Measurements from ENCODE around the gene SF3B1. TPM values are rescaled to one million over a fixed set of nuclear protein-coding genes. Genes with fewer than 3 reads are reported as not detected.
"Not testable (repeated sequence)": the region's sequence is repeated elsewhere in the genome, so short reads cannot be mapped to it uniquely, and the experiment has no call there.

SF3B1 gene
- total and polyA plus RNA-seq, 7 donors = 89.2 to 162 (median 136) TPM

GRCh38 chr2:197388866-197389587 lies 45.8 kb downstream of the SF3B1 start:
- H3K4me1 ChIP-seq = no peaks in the 10 kb centered on the region
- H3K27ac ChIP-seq = no peak overlapping the region
- 74 to 80% (median 77%) methylated on average over 5 of the region's 5 CpGs for WGBS, 3 donors
- peak in 1 of 4 donors; percentile 36 for ATAC-seq
- DNase-seq = no peak
- no peaks in the 10 kb centered on the region for H3K9me3 ChIP-seq
- peaks cover 0 to 38% of the 10 kb centered on the region in 2 donors for H3K36me3 ChIP-seq (ENCODE audit: insufficient read depth in 1 of 2, low read depth in 1 of 2)
- no peak overlapping the region for H3K4me3 ChIP-seq
- no peaks in the 10 kb centered on the region for H3K27me3 ChIP-seq (ENCODE audit: insufficient read depth in 3 of 3, low read length in 2 of 3)
- TF ChIP-seq CTCF (IDR thresholded peaks at IDR 0.05) = no peak
- intact Hi-C loops (cut with DNase I) = no loop called here

DNA sequence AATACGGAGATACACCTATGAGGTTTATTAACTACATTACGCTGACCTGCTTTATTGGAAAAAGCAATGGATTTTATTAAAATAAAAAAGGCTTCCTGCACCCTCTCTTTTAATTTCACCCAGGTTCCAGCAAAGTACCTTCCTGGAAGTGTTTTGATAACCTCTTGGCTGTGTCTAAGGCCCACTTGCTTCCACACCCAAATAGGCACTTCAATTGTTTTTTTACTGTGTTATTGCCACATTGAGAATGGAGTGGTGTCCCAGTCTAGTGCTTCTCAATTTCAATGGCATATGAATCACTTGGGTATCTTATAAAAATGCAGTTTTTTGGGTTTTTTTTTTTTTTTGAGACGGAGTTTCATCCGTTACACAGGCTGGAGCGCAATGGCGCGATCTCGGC lies 47.6 kb downstream of the SF3B1 start:
- H3K27me3 ChIP-seq (ENCODE audit: insufficient read depth in 3 of 3, low read length in 2 of 3) = no peaks in the 10 kb centered on the region
- H3K27ac ChIP-seq = no peak overlapping the region
- H3K9me3 ChIP-seq = no peaks in the 10 kb centered on the region
- peaks cover 0 to 20% of the 10 kb centered on the region in 2 donors for H3K36me3 ChIP-seq (ENCODE audit: insufficient read depth in 1 of 2, low read depth in 1 of 2)
- no peaks in the 10 kb centered on the region for H3K4me1 ChIP-seq
- 89 to 95% (median 95%) methylated on average over 8 of the region's 8 CpGs for WGBS, 3 donors
- intact Hi-C loops (cut with DNase I) = no loop called here
- TF ChIP-seq CTCF (IDR thresholded peaks at IDR 0.05) = no peak
- ATAC-seq = no peak
- H3K4me3 ChIP-seq = no peak overlapping the region
- no peak for DNase-seq

DNA sequence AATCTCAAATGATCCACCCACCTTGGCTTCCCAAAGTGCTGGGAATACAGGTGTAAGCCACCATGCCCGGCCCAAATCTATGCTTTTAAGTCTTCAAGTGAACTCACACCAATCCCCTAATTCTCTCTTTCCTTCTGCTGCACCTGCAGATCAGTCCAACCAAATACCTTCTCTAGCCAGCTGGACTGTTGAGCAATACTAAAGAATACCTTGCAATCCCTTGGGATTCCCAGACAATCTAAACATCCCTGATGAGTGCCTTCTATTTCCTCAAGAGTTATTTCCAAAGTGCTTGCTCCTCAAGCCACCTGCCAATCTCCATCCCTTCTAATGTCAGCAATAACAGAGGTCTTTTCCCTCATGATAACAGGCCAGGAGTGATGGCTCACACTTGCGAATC lies 48.6 kb downstream of the SF3B1 start:
- WGBS, 3 donors = 87 to 92% (median 88%) methylated on average over 2 of the region's 2 CpGs
- Histone ChIP-seq H3K4me1 (no peaks in the 10 kb centered on the region), H3K4me3 (no peak overlapping the region), H3K9me3 (no peaks in the 10 kb centered on the region), H3K27ac (no peak overlapping the region), H3K27me3 (ENCODE audit: insufficient read depth in 3 of 3, low read length in 2 of 3) (no peaks in the 10 kb centered on the region), H3K36me3 (ENCODE audit: insufficient read depth in 1 of 2, low read depth in 1 of 2) (peaks cover 0 to 10% of the 10 kb centered on the region in 2 donors)
- DNase-seq (no peak), ATAC-seq (no peak)
- intact Hi-C loops (cut with DNase I) = no loop called here
- TF ChIP-seq CTCF (IDR thresholded peaks at IDR 0.05) = no peak

DNA sequence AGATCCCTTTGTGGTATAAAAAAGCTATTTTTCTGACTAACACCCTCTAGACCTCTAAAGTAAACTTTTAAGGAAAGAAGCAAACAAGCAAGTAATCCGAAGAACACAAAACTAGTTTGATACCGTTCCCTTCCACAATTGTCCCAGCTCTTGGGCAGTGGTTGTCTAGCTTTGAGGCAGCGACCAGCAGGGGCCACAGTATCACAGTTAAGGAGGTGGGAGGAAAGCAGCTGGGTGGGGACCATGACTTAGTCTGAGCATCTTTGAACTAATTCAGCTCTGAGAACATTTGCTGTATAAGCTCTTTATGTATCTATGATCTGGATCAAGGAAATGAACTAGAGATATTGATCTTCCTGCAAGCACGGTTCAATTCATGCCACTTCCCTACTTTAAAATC lies 51.0 kb downstream of the SF3B1 start:
- H3K27ac ChIP-seq = no peak overlapping the region
- DNase-seq = no peak
- TF ChIP-seq CTCF (IDR thresholded peaks at IDR 0.05) = no peak
- 66 to 67% (median 66%) methylated on average over 4 of the region's 4 CpGs for WGBS, 3 donors
- H3K4me1 ChIP-seq = no peaks in the 10 kb centered on the region
- no peaks in the 10 kb centered on the region for H3K9me3 ChIP-seq
- H3K4me3 ChIP-seq = no peak overlapping the region
- intact Hi-C loops (cut with DNase I) = no loop called here
- ATAC-seq = no peak
- H3K36me3 ChIP-seq (ENCODE audit: insufficient read depth in 1 of 2, low read depth in 1 of 2) = no peaks in the 10 kb centered on the region
- H3K27me3 ChIP-seq (ENCODE audit: insufficient read depth in 3 of 3, low read length in 2 of 3) = no peaks in the 10 kb centered on the region

GRCh38 chr2:197381641-197382040 lies 53.2 kb downstream of the SF3B1 start:
- intact Hi-C loops (cut with DNase I) = no loop called here
- ATAC-seq (no peak), DNase-seq (no peak)
- Histone ChIP-seq H3K27ac (no peak overlapping the region), H3K4me3 (no peak overlapping the region), H3K9me3 (no peaks in the 10 kb centered on the region), H3K27me3 (ENCODE audit: insufficient read depth in 3 of 3, low read length in 2 of 3) (no peaks in the 10 kb centered on the region), H3K36me3 (ENCODE audit: insufficient read depth in 1 of 2, low read depth in 1 of 2) (no peaks in the 10 kb centered on the region), H3K4me1 (no peaks in the 10 kb centered on the region)
- 73 to 81% (median 79%) methylated on average over 1 of the region's 1 CpG for WGBS, 3 donors
- TF ChIP-seq CTCF (IDR thresholded peaks at IDR 0.05) = no peak

- DNase-seq; H3K27me3 ChIP-seq (ENCODE audit: insufficient read depth in 3 of 3, low read length in 2 of 3); H3K4me1 ChIP-seq; ATAC-seq; H3K36me3 ChIP-seq (ENCODE audit: insufficient read depth in 1 of 2, low read depth in 1 of 2); H3K9me3 ChIP-seq; H3K27ac ChIP-seq; H3K4me3 ChIP-seq: not testable (repeated sequence)
- intact Hi-C loops (cut with DNase I) = loop anchor here (1.0 to 5.0 kb wide), 4 partner anchors 188 to 368 kb away; no protein-coding TSS in a partner anchor
- WGBS, 3 donors = 87 to 90% (median 90%) methylated on average over 5 of the region's 5 CpGs
Measured at GRCh38 chr2:197379918-197380309, 54.9 kb downstream of the SF3B1 start.

- not testable (repeated sequence) for H3K4me3 ChIP-seq; H3K36me3 ChIP-seq (ENCODE audit: insufficient read depth in 1 of 2, low read depth in 1 of 2); H3K27me3 ChIP-seq (ENCODE audit: insufficient read depth in 3 of 3, low read length in 2 of 3); H3K27ac ChIP-seq; H3K9me3 ChIP-seq; DNase-seq; ATAC-seq; H3K4me1 ChIP-seq
- 50 to 59% (median 56%) methylated on average over 3 of the region's 3 CpGs for WGBS, 3 donors
- intact Hi-C loops (cut with DNase I) = loop anchor here (1.0 to 5.0 kb wide), 4 partner anchors 187 to 367 kb away; no protein-coding TSS in a partner anchor
Measured at GRCh38 chr2:197379308-197379917, 55.4 kb downstream of the SF3B1 start.
